Measurements from ENCODE around the gene C11orf97.
"Not testable (repeated sequence)": the region's sequence is repeated elsewhere in the genome, so short reads cannot be mapped to it uniquely, and the experiment has no call there.

Gene C11orf97

DNA sequence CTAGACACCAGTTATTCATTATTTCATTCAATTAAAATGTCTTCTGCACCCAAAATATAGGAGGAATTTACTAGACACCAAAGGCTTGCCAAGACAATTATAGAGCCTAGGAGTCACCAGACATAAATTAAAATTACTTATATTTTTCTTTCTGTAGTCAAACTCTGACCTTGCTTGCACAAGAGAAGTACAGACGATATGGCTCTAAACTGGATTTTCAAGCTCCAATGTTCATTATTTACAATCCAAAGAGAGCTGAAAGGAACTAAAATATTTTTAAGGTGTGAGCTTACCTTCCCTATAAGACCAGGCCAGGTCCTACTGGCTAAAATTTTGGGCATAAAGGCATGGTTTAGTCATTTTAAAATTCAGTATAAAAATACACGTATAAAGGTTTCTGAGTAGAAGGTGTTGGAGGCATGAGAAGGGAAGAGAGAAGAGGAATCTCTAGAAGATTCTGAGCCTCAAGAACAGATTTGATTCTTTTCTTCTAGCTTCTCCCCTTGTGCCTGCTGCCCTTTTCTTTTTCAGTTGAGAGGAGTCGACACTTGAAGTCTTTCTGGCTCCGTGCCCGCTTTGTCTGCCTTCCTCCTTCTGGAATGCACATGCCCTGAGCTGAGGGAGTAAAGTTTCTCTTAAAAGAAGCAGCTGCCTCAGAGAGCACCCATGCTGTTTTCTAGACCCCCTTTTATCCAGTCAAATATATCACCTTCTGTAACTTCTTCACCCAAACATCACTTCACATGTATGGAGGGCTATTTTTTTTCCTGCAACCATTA lies 13.5 kb downstream of the C11orf97 start:
- peak in 15 of 51 donors; percentile 2 to 36 (median 12) for DNase-seq

DNA sequence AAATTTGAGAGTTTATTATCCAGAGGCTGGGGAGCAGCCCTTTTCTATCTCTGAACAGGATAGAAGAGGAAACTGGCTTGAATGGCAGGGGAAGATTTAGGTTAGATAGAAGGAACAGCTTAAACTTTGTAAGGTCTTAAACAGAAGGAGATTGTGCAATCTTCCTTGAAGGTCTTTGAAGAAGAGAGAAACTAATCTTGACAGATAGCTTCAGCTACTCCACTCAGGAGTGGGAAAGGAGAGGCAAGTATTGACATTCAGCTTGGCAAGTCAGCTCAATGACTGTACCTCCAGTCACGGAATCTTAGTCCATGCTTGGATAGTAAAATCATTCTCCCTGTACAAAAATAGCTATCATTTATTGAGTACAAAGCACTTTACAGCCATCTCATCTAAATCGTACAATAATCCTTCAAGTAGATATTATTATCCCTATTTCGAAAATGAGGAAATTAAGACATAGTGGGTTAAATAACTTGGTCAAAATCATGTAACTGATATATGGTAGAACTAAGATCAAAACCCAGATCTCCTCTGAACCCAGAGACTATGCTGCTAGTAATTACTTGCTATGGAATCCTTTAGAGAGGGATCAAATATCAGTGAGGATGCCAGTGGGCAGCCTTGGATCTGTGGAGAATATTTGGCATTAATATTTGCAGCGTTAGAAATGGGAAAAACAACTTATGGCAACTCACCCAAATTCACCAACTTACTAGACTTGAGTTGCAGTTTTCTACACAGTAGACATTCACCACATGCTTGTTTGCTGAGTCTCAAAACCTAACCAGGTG lies 14.6 kb downstream of the C11orf97 start:
- DNase-seq: no peak

DNA sequence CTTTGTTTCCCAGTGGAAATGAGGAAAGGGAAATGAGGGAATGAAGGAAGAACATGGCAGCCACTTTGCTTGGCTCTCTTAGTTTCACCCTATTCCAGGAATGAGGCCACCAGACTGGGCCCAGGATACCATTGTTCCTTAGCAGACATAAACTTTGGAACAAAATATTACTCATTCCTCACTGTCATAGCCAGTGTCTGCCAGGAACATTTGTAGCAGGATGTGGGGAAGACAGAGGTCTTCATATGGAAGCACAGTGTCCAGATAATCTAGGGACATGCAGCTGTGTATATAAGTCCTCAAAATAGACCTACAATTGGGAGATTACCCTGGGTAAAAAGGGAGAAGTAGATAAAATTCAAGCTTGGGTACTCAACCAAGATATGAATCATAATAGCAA lies 16.3 kb downstream of the C11orf97 start:
- no peak for DNase-seq

DNA sequence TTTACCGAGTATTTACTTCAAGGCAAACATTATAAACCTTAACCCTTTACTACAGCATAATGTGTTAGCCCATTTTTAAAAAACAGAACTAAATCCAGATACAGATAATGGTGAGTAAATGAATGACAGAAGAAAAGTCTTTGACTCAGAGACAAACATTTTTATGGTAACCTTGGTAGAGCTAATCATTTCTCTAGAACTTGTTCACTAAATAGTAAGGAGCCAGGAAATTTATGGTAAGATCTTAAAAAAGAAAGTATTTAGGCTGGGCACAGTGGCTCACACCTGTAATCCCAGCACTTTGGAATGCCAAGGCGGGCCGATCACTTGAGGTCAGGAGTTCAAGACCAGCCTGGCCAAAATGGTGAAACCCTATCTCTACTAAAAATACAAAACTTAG lies 19.9 kb downstream of the C11orf97 start:
- DNase-seq: no peak

DNA sequence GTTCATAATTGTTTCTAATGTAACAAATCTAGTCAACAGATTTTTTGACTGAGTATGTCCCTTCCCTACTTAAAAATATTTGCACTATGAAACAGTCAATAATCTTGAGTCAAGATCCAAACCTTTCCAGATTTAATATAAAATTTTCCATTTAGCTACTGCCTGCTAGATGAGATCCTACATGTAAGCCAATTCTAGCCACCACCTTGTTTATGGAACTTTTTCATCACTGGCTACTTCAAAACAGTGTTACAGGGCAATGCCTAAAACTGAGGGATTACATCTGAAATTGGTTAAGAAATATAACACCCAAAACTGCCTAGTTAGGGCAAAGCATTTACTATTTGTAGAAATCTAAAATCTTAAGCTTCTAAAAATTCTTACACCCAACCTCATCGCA lies 20.9 kb downstream of the C11orf97 start:
- no peak for DNase-seq

DNA sequence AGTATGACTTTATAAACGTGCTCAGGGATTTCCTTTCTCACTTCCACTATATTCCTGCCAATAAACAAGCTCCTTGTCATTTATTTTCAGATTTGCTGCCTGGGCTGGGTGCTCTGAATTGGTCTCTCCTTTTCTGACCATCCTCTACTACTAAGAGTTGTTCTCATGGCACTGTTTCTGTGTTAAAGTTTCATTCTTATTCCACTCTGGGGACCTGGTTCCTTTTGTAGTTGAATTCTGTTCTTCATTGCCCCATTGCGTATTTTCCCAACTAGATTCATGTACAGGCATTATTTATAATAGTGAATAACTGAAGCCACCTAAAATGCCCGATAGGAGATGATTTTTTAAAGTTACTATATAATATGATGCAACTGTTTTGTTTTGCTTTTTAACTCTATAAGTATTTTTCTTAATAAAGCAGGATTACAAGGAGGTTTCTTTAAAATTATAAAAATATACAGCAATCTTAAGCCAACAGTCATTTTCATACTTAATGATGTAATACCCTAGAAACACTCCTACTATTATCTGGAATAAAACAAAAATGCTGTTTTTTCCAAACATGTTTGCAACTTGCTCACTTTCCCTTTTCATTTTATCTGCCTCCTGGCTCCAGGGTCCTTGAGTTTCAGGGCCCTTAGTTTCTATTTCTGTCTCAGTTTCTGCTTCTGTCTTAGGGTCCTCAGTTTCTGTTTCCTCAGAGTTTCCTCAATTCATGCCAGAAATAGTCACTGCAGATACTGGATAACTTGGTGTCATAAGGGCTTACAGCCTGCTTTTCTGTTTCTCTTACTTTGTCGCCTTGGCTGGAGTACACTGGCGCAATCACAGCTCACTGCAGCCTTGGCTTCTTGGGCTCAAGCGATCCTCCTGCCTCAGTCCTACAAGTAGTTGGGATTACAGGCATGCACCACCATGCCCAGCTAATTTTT lies 21.7 kb downstream of the C11orf97 start:
- DNase-seq: no peak

DNA sequence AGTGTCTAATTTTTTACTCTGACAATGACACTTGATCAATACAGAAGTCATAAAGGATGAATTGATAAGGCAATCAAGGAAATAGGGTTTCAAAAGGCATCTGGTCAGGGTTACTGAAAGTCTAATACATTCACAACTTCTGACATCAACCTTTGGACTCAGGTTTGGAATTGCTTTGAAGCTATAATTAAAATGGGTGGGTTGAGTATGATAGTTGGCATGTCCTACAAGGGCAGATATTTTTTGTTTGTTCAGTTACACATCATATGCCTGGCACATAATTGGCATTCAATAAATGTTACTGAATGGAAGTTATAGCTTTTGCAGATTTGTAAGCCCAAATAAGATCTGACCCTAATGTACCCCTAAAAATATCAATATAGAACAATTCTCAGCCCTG lies 24.1 kb downstream of the C11orf97 start:
- no peak for DNase-seq

DNA sequence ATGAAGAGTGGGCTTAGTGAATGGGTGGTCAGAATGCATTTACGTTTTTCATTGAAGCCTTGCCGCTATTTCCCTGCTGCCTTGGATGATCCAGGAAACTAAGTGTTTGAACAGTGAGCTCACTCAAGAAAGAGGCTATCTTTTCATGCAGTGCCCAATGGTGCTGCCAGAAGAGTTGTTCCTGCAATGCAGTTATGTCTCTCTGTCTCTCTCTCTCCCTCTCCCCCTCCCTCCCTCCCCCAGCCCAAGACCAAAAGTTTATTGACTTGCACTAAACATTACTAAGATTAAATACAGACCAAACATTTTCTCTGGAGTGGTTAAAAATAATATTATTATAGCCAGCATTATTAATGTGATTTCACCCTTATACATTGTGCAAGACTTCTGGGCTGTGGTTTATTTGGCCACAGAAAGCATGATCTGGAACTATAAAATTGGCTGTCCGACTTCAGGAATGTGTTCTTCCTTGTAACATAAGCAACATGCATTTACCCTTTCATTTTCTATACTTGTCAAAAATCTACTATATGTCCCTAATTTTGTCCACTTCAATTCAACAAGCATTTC lies 24.9 kb downstream of the C11orf97 start:
- no peak for DNase-seq

DNA sequence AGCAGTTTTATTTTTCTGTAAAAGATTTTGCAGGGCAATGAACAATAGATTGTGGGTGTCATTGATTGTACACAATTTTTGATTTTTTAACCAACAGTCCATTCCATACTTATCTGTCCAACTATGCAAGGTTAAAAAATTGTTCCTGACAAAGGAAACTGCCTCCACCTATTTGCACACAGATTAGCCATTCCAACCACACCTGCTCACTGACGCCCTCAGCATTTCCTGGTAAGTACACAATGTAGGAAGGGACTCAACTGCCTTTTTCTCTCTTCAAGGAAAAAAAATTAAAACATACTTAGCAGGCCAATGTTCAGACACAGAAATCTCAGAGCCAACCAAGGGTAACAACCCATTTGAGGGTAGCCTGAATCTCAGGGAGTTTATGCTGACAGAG lies 27.2 kb downstream of the C11orf97 start:
- DNase-seq: no peak

DNA sequence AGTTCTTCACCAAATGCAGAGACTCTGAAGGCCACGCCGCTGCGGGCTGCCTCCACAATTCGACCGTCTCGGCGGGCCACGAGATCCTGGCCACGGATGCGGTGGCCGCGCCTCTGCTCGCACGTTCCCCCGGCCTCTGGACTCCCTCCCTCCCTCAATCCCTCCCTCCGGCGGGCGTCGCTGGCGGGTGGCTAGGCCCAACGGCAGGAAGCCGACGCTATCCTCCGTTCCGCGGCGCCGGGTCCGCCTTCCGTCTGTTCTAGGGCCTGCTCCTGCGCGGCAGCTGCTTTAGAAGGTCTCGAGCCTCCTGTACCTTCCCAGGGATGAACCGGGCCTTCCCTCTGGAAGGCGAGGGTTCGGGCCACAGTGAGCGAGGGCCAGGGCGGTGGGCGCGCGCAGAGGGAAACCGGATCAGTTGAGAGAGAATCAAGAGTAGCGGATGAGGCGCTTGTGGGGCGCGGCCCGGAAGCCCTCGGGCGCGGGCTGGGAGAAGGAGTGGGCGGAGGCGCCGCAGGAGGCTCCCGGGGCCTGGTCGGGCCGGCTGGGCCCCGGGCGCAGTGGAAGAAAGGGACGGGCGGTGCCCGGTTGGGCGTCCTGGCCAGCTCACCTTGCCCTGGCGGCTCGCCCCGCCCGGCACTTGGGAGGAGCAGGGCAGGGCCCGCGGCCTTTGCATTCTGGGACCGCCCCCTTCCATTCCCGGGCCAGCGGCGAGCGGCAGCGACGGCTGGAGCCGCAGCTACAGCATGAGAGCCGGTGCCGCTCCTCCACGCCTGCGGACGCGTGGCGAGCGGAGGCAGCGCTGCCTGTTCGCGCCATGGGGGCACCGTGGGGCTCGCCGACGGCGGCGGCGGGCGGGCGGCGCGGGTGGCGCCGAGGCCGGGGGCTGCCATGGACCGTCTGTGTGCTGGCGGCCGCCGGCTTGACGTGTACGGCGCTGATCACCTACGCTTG lies 31.7 kb downstream of the C11orf97 start, which contains the start of gene FUT4:
TSS of gene FUT4 (plus strand) at position 227 of the 951 bp plus-strand sequence. CDS start at position 440, 213 bp downstream.
- peak in 48 of 51 donors; percentile 27 to 90 (median 66) for DNase-seq

DNA sequence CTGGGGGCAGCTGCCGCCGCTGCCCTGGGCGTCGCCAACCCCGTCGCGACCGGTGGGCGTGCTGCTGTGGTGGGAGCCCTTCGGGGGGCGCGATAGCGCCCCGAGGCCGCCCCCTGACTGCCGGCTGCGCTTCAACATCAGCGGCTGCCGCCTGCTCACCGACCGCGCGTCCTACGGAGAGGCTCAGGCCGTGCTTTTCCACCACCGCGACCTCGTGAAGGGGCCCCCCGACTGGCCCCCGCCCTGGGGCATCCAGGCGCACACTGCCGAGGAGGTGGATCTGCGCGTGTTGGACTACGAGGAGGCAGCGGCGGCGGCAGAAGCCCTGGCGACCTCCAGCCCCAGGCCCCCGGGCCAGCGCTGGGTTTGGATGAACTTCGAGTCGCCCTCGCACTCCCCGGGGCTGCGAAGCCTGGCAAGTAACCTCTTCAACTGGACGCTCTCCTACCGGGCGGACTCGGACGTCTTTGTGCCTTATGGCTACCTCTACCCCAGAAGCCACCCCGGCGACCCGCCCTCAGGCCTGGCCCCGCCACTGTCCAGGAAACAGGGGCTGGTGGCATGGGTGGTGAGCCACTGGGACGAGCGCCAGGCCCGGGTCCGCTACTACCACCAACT lies 32.5 kb downstream of the C11orf97 start:
- DNase-seq: peak in 8 of 51 donors; percentile 3 to 30 (median 17)

DNA sequence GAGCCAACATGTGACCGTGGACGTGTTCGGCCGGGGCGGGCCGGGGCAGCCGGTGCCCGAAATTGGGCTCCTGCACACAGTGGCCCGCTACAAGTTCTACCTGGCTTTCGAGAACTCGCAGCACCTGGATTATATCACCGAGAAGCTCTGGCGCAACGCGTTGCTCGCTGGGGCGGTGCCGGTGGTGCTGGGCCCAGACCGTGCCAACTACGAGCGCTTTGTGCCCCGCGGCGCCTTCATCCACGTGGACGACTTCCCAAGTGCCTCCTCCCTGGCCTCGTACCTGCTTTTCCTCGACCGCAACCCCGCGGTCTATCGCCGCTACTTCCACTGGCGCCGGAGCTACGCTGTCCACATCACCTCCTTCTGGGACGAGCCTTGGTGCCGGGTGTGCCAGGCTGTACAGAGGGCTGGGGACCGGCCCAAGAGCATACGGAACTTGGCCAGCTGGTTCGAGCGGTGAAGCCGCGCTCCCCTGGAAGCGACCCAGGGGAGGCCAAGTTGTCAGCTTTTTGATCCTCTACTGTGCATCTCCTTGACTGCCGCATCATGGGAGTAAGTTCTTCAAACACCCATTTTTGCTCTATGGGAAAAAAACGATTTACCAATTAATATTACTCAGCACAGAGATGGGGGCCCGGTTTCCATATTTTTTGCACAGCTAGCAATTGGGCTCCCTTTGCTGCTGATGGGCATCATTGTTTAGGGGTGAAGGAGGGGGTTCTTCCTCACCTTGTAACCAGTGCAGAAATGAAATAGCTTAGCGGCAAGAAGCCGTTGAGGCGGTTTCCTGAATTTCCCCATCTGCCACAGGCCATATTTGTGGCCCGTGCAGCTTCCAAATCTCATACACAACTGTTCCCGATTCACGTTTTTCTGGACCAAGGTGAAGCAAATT lies 33.3 kb downstream of the C11orf97 start:
- DNase-seq: peak in 3 of 51 donors; percentile 4 to 12 (median 10)

DNA sequence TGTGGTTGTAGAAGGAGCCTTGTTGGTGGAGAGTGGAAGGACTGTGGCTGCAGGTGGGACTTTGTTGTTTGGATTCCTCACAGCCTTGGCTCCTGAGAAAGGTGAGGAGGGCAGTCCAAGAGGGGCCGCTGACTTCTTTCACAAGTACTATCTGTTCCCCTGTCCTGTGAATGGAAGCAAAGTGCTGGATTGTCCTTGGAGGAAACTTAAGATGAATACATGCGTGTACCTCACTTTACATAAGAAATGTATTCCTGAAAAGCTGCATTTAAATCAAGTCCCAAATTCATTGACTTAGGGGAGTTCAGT lies 33.9 kb downstream of the C11orf97 start:
- DNase-seq: peak in 1 of 51 donors; percentile 24

DNA sequence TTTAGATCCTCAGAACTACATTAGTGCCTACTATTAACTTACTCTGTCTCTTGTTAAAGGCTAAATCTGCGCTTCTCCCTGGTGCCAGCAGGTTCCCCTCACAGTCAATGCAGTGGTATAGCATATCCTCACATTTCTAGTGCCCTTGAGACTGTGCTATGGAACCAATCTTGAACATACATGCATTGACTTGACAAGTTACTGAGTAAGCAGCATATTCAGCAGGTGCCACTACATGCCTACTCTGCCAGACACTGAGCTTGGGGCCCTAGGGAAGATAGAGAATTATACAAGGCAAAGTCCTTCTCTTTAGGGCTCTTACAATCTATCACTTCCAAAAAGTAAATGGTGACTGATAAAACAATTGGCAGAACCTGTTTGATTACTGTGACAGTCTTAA lies 34.6 kb downstream of the C11orf97 start:
- peak in 1 of 51 donors; percentile 13 for DNase-seq

DNA sequence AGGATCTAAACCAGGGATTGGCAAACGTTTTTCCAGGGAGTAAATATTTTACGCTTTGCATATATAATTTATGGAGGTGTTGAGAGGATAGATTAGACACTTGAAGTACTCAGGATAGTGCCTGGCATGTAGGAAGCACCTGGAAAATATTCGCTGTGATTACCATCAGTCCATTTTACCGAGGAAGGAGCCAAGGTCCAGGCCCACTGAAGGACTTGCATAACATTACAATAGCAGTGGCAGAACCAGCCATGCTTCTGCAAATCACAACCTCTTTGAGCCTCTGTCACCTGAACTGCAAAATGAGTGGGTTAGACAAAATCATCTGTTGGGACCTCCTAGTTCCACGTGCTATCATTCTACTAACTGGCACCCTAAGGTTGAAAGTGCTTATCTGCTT lies 36.9 kb downstream of the C11orf97 start:
- no peak for DNase-seq

DNA sequence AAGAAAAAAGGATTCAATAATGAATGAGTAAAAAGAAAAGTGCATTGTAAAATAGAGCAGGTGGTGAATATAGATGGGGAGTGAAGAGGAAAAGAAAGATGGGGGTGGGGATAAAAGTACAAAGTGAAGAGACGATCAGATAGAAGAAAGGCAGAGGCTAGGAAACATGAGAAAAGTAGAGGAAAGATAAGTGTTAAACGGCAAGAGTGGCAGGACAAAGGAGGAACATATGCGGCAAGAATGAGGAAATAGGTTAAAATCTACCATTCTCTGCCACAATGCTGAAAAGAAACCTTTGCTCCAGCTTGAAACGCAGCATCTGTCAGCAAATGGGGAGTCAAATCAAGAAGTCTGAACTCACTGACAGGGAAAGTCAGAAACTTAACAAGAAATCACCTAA lies 38.3 kb downstream of the C11orf97 start:
- no peak for DNase-seq

DNA sequence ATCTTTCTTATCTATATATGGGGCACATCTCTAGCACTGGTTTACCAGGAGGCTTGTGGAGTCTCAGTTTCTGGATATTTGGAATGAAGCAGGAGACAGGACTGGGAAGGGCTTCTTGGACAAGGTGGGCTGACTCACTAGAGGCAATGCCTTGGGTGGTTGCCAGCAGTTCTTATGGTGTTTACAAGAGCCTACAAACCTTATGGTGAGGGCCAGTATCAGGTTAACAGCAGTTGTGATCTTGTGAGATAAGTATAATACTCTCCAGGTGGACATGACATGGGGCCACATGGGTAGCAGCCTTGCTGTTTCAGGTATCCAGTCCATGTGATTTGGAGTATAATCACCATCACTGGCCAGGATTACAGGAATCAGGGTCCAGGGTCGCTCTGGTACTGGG lies 41.7 kb downstream of the C11orf97 start:
- DNase-seq: no peak

DNA sequence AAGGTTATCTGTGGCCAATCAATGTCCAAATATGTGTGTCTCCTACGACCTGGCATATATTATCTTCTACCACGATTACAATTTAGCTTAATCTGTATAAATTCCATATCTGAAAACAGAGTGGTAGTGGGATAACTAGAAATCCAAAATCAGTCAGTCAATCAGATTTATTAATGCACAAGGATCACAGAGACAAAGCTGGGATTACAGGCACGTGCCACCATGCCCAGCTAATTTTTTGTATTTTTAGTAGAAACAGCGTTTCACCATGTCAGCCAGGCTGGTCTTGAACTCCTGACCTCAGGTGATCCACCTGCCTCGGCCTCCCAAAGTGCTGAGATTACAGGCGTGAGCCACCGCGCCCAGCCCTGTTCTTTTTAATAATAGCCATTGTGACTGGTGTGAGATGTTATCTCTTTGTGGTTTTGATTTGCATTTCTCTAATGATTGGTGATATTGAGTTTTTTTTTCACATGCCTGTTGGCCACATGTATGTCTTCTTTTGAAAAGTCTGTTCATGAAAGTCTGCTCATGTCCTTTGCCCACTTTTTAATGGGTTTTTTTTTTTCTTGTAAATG lies 43.6 kb downstream of the C11orf97 start:
- not testable (repeated sequence) for DNase-seq
